HG03439 (cell line): ENCODE measurements around the gene GLI2.

Source experiments
- ATAC-seq: cut with Tn5 transposase; IDR thresholded peaks from one replicate; pipeline ENCODE4 v1.9.1; 2021; ENCODE audit warnings: mild to moderate bottlenecking, moderate library complexity; ENCODE audit not compliant: unreplicated experiment

The GLI2 gene

DNA sequence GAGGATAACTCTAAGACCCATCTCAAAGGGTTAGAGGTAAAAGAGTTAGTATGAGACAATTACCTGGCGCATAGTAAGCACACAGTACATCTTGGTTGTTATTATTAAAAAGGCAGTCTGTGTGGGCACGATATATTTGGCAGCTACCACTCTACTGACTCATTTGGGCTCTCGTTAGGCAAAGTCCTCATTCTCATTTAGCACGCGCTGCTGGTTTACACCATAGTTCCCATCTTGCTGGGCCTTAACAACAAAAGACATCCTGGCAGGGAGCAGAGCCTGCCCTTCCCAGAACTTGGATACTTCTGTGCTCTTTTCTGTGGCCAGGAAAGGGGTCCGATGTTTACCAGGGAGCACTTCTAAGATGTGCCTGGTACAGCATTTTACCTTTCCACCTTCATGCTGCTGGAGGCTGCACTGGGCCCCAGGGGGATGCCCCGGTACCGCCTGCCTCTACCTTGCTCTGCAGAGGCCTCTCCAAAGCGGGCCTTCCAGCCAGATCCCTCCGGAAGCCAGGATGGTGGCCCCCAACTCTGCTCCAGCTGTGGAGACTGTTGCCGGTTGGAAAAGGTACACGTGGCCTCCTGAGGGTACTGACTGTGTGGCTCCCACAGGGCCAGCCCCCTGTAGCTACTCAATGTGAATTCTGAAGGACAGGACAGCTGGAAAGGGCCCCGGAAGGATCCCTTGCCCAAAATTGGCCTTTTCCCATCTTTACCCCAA lies 15.0 kb downstream of the GLI2 start:
- ATAC-seq: no peak

- no peak for ATAC-seq
Observed at GRCh38 chr2:120751553-120751952, 15.9 kb downstream of the GLI2 start.

DNA sequence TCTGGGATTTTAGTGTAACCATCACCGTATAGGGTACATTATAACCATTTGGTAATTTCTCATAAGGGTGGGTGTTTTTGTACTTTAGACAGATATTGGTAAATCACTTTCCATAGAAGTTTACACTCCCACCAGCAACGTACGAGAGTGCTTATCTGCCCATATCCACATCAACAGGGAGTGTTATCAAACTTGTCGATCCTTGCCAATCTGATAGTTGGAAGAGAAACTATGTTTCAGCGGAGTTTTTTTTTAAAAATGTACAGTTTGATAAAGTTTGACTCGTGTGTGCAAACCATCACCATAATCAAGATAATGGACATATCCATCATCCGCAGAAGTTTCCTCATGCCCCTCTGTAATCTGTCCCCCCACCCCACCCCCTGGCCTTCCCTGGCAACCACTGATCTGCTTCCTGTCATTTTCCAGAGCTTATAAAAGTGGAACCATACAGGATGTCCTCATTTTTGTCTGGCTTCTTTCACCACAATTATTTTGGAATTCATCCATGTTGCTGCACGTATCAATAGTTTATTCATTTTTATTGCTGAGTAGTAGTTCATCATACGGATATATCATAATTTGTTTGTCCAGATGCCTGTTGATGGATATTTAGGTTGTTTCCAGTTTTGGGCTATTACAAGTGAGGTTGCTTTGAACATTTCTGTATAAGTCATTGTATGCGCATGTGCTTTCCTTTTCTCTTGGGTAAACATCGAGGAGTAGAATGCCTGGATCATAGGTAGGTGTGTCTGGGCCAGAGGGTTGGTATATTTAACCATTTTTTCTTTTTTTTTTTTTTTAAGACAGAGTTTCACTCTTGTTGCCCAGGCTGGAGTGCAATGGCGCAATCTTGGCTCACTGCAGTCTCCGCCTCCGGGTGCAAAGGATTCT lies 18.6 kb downstream of the GLI2 start:
- no peak for ATAC-seq

- ATAC-seq: no peak
Observed at GRCh38 chr2:120758181-120759144, 22.8 kb downstream of the GLI2 start.

- ATAC-seq: no peak
Observed at GRCh38 chr2:120759543-120760331, 24.1 kb downstream of the GLI2 start.

DNA sequence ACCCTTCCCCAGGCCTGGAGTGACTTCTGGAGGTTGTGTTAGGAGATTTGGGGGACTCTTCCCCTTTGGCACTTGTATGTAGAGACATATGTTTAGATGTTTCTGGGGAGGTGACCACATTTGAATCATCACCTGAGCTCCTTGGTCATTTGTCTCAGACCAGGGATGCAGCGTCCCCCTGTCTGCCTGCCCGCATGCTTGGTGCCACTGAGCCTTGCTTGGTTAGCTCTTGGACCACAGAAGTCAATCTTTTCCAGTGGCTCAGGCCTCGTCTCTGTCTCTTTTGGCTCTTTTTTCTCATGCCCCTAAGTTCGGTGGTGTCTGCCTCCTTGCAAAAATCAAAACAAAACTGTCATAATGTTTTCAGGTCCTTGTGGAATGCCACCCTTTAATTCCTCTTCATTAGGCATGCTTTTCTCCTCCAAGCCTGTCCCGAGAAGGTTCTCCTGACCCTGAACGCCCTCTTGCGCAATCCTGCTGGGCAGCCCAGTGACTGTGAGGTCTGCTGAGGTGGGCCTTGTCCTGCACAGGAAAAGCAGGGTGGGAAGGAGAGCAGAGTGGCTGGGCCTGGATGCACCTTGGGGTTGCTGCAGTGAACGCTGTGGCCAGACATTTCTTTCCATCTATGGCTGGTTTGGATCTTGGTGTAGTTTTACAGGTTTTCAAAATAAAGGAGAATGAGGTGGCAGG lies 24.9 kb downstream of the GLI2 start:
- no peak for ATAC-seq

- no peak for ATAC-seq
Observed at GRCh38 chr2:120761164-120761861, 25.6 kb downstream of the GLI2 start.

GRCh38 chr2:120761911-120762310 lies 26.2 kb downstream of the GLI2 start:
- no peak for ATAC-seq

GRCh38 chr2:120762341-120763061 lies 26.8 kb downstream of the GLI2 start:
- no peak for ATAC-seq

GRCh38 chr2:120763508-120763907 lies 27.8 kb downstream of the GLI2 start:
- no peak for ATAC-seq

DNA sequence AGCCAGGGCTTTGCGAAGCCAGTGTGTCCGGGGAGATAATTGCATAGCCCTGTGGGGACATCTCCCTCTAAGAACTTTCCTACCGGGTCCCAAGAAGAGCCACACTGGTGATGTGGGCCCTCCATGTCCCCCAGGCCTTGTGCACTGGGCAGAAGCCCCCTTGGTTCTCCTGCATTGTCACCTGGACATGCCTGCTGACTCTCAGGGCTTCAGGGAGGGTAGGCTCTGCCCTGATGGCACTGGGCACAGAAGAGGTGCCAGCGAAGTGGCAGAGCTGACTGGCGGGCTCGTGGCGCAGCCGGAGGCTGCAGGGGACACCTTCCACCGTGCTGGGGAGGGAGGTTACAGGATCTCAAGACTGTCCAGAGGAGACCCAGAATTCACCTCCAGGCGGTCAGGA lies 28.3 kb downstream of the GLI2 start:
- ATAC-seq: no peak

DNA sequence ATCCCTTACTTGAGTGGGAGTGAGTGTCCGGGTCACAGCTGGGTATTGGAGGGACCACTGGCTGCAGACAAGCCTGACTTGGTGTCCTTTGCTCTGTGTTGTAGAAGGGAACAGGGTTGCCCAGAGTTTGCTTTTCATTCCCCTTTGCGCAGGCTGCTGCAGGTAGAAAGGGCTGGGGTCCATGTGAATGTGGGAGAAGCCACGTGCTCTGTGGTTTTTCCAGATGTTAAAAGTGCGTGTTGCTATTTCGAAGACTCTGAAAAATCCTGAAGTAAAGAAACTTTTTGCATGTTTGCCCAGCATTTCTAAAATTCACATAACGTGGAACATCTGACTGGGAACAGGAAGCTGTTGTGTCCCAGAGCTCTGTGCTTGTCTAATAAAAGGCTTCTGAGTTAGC lies 28.8 kb downstream of the GLI2 start:
- no peak for ATAC-seq

GRCh38 chr2:120764991-120765677 lies 29.5 kb downstream of the GLI2 start:
- ATAC-seq: no peak

DNA sequence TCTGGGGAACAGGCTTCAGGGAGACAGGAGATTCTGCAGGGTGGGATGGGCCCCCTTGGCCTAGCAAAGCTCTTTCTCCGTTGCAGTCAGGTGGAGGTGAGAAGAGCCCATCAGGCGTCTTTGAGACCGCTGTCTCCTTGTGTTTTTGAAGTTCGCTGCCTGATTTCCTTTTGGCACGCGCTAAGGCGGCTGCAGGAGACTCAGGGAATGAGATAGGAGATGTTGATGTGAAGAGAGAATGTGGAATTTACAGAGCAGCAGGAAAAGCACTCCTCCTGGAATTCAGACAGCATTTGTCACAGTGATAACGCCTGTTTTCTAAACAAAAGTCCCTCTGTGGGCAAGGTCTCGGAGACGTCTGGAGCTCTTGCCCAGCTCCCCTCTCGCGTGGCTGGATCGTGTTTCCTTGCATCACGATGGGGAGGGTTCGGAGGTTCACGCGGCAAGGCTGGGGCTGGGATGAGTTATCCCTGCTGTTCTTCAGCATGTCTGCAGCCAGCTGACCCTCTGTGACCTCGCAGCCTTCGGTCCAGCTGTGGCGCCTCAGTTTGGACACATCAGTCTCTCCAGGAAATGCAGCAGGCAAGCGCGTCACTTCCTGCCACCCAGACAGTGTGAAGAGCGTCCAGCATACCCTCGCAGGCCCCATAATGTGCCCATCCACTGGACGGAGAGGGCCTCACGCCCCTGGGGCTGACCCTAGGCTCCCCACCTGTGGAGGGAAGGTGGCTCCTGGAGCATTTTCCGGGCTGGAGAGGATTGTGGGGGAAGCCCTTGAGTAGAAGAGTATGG lies 30.2 kb downstream of the GLI2 start:
- no peak for ATAC-seq

DNA sequence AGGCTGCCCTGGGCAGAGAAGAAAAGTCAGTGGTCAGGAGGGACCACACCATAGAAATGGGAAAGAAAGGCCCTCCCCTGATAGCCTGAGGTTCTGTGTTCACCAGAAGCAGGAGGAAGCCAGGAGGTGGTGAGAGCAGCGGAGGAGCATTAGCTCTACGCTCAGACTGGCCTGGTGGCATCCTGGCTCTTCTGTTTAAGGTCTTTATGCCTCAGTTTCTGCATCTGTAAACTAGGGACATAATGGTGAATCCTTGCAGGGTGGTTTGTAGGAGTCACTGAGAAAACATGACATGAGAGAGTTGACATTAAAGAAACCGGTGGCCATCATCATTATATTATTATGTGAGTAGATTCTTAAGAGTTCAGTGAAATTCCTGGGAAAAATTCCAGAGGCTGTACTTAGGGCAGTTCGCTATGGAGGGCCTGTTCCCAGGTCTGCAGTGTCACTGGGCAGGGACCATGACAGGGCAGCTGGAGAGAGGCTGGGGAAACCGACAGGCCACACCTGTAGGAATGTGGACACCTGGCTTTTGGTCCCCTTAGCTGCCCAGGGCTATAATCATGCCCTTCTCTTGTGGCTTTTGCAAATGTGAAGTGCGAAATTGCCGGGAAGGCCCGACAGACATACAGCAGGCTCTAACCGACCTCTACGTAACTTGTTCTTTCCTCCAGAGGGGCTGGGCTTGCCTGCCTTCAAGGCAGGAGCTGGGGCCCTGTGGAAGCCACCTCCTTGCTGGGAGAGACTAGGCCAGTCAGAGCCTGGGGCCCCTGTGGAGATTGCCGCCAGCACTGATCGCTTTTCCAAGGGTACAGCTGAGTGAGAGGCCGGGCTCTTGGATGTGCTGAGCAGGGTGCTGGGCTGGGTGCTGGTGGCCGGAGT lies 31.0 kb downstream of the GLI2 start:
- no peak for ATAC-seq

DNA sequence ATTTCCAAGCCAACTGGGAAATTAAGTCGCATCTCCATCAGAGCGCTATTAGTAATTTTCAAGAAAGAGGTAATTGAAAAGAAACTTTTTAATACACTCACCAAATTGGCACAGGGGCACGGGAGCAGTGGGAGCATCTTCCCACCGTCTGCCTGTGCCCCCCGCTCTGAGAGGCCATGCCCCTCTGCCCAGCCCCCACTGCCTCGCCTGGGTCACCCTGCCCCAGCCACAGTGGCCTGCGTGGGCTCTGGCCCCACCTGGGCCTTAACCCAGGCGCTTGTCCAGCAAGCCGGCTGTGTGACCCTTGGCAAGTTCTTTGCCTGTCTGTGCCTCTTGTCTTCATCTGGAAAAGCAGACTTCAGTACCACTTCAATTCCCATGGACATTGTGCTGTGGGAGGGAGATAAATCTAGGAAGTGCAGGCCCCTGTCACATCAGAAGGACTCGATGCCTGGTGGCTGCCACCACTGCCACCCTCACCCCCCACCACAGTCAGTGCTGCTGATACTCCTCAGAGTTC lies 31.9 kb downstream of the GLI2 start:
- ATAC-seq: no peak
